ENCODE results near the gene HOXA6. TPM values are rescaled to one million over a fixed set of nuclear protein-coding genes. Genes with fewer than 3 reads are reported as not detected.

The HOXA6 gene
- total and polyA plus RNA-seq, 9 donors = 4.2 to 10.5 (median 5.6) TPM

DNA sequence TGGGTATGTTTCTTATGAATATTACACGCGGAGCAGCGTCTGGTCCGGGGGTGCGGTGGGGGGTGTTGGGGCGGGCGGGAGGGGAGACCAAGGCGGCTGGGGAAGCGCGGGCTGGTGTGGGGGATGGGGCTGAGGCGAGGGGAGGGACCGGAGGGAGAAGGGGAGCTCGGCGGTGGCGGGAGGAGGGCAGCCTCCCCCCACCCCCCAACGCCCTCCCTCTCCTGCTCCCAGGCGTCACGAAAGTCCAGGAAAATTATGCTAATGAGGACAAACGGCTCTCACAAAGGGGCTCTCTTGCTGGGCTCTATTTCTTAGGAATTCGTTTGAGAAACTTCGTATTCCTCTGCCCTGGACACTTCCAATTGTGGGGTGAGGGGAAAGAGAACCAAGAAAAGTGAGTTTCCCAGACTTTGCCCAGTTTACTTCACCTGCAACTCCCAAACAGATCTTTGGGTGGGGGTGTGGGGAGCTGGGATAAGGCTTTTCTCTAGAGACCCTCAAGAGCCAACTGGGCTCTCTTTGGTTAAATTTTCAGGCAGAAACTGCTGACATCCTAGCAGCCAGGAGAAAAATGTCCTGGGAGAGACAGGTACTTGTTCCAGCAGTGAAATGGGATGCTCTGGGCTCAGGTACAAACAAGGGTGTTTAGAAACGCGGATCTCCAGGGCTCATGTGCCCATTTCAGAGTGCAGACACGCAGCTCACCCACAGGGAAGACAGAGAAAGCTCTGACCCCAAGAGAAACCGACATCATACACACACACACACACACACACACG lies 33.4 kb downstream of the HOXA6 start:
- peaks cover 20% of the 10 kb centered on the region for H3K36me3 ChIP-seq (ENCODE audit: control insufficient read depth, insufficient read depth, low read length)
- no peaks in the 10 kb centered on the region for H3K9me3 ChIP-seq (replicated peaks; ENCODE audit: control insufficient read depth, low read depth, low read length)
- H3K4me3 ChIP-seq (ENCODE audit: low read length) = peak overlapping the region; percentile 42
- peak overlapping the region; percentile 90 for H3K27ac ChIP-seq (ENCODE audit: low read length)
- peaks cover 59% of the 10 kb centered on the region for H3K4me1 ChIP-seq (ENCODE audit: control insufficient read depth, insufficient read depth, low read length)
- 0% methylated on average over 1 of the region's 26 CpGs for WGBS (ENCODE audit: insufficient coverage)
- peak; percentile 64 for DNase-seq
- peaks cover 20% of the 10 kb centered on the region for H3K27me3 ChIP-seq (ENCODE audit: control insufficient read depth, insufficient read depth, low read length)

- Histone ChIP-seq H3K27me3 (ENCODE audit: control insufficient read depth, insufficient read depth, low read length) (peaks cover 23% of the 10 kb centered on the region), H3K4me1 (ENCODE audit: control insufficient read depth, insufficient read depth, low read length) (peaks cover 58% of the 10 kb centered on the region)
- peak; percentile 90 for DNase-seq
These were observed 34.3 kb downstream of the HOXA6 start for GRCh38 chr7:27112955-27113949.

DNA sequence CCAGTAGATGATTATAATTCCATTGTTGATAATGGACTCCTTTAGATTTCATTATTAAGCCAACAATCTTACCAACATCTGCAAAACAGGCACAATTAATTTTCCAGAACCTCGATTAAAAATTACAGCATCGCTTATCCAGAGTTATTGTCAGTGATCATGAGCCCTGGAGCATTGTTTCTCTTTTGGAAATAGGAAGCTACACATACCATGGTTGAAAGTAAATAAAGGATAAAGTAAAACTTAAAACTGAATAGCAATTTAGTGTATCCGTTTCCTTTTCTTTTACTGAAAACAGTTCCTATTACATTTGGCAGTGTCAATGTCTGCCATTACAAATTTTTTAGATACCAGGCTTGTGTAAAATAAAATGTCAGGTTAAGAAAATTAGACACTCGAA lies 35.2 kb downstream of the HOXA6 start:
- peaks cover 29% of the 10 kb centered on the region for H3K27me3 ChIP-seq (ENCODE audit: control insufficient read depth, insufficient read depth, low read length)
- H3K4me1 ChIP-seq (ENCODE audit: control insufficient read depth, insufficient read depth, low read length) = peaks cover 54% of the 10 kb centered on the region
- WGBS (ENCODE audit: insufficient coverage) = no CpG with 5 or more reads among the region's 4 CpGs
- no peak overlapping the region for H3K4me3 ChIP-seq (ENCODE audit: low read length)
- no peaks in the 10 kb centered on the region for H3K9me3 ChIP-seq (replicated peaks; ENCODE audit: control insufficient read depth, low read depth, low read length)
- H3K36me3 ChIP-seq (ENCODE audit: control insufficient read depth, insufficient read depth, low read length) = peaks cover 23% of the 10 kb centered on the region
- DNase-seq = no peak
- H3K27ac ChIP-seq (ENCODE audit: low read length) = peak overlapping the region; percentile 94

More at GRCh38 chr7:27112955-27113949, 34.3 kb downstream of the HOXA6 start:
- no peaks in the 10 kb centered on the region for H3K9me3 ChIP-seq (replicated peaks; ENCODE audit: control insufficient read depth, low read depth, low read length)
- H3K27ac ChIP-seq (ENCODE audit: low read length) = peak overlapping the region; percentile 94
- peak overlapping the region; percentile 42 for H3K4me3 ChIP-seq (ENCODE audit: low read length)
- peaks cover 21% of the 10 kb centered on the region for H3K36me3 ChIP-seq (ENCODE audit: control insufficient read depth, insufficient read depth, low read length)
- 22% methylated on average over 21 of the region's 57 CpGs for WGBS (ENCODE audit: insufficient coverage)

- H3K36me3 ChIP-seq (ENCODE audit: control insufficient read depth, insufficient read depth, low read length) = peaks cover 18% of the 10 kb centered on the region
- DNase-seq = no peak
- H3K27me3 ChIP-seq (ENCODE audit: control insufficient read depth, insufficient read depth, low read length) = peaks cover 29% of the 10 kb centered on the region
- H3K27ac ChIP-seq (ENCODE audit: low read length) = peak overlapping the region; percentile 94
- no CpG with 5 or more reads among the region's 4 CpGs for WGBS (ENCODE audit: insufficient coverage)
- no peak overlapping the region for H3K4me3 ChIP-seq (ENCODE audit: low read length)
- H3K9me3 ChIP-seq (replicated peaks; ENCODE audit: control insufficient read depth, low read depth, low read length) = no peaks in the 10 kb centered on the region
- H3K4me1 ChIP-seq (ENCODE audit: control insufficient read depth, insufficient read depth, low read length) = peaks cover 48% of the 10 kb centered on the region
These were observed 35.8 kb downstream of the HOXA6 start for GRCh38 chr7:27111751-27112277.

- 57% methylated on average over 1 of the region's 6 CpGs for WGBS (ENCODE audit: insufficient coverage)
- peaks cover 31% of the 10 kb centered on the region for H3K27me3 ChIP-seq (ENCODE audit: control insufficient read depth, insufficient read depth, low read length)
- DNase-seq = peak; percentile 62
These were observed 36.4 kb downstream of the HOXA6 start for GRCh38 chr7:27111042-27111750.

DNA sequence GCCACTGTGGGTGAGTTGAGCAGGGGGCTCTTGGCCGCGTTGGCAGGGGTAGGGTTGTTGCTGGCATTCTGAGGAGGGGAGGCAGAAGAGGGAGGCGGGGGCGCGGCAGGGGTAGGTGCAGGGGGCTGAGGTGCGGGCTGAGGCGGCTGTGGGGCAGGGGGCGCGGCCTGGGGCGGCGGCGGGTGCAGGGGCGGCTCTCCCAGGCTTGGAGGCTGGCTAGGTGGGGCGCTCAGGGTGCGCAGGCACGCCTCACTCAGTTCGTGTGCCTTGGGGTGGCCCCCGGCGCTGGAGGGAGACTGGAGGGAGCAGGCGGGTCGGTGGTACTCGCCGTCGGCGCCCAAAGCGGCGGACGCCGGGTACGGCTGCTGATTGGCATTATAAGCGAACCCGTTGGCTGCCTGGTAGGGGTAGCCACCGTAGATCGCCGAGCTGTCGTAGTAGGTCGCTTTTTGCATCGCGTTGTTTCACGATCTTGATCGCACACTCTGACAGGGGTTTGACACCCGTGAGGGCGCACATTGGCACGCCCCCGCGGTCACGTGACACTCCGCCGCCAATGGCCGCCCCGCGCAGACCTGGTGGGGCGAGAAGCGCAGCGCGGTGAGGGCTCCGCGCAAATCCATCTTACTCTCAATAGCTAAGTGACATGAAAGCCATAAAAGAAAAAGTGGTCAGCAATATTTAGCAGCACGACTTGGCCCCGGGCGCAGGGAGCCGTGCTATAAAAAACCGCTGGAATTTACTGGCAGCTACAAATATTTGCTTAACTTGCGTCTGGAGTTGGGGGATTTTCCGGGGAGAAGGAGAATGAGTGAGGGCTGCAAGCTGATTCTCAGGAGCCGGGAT lies 37.2 kb downstream of the HOXA6 start:
- Histone ChIP-seq H3K27ac (ENCODE audit: low read length) (peak overlapping the region; percentile 94), H3K4me3 (ENCODE audit: low read length) (no peak overlapping the region), H3K4me1 (ENCODE audit: control insufficient read depth, insufficient read depth, low read length) (peaks cover 53% of the 10 kb centered on the region), H3K9me3 (replicated peaks; ENCODE audit: control insufficient read depth, low read depth, low read length) (no peaks in the 10 kb centered on the region), H3K27me3 (ENCODE audit: control insufficient read depth, insufficient read depth, low read length) (peaks cover 35% of the 10 kb centered on the region), H3K36me3 (ENCODE audit: control insufficient read depth, insufficient read depth, low read length) (peaks cover 14% of the 10 kb centered on the region)
- DNase-seq = peak; percentile 80
- WGBS (ENCODE audit: insufficient coverage) = 42% methylated on average over 58 of the region's 66 CpGs

More at GRCh38 chr7:27111042-27111750, 36.4 kb downstream of the HOXA6 start:
- H3K36me3 ChIP-seq (ENCODE audit: control insufficient read depth, insufficient read depth, low read length) = peaks cover 18% of the 10 kb centered on the region
- H3K4me1 ChIP-seq (ENCODE audit: control insufficient read depth, insufficient read depth, low read length) = peaks cover 51% of the 10 kb centered on the region
- H3K4me3 ChIP-seq (ENCODE audit: low read length) = no peak overlapping the region
- no peaks in the 10 kb centered on the region for H3K9me3 ChIP-seq (replicated peaks; ENCODE audit: control insufficient read depth, low read depth, low read length)
- H3K27ac ChIP-seq (ENCODE audit: low read length) = peak overlapping the region; percentile 94

GRCh38 chr7:27109466-27110185 lies 37.9 kb downstream of the HOXA6 start:
- peaks cover 39% of the 10 kb centered on the region for H3K27me3 ChIP-seq (ENCODE audit: control insufficient read depth, insufficient read depth, low read length)
- peaks cover 49% of the 10 kb centered on the region for H3K4me1 ChIP-seq (ENCODE audit: control insufficient read depth, insufficient read depth, low read length)
- no peaks in the 10 kb centered on the region for H3K9me3 ChIP-seq (replicated peaks; ENCODE audit: control insufficient read depth, low read depth, low read length)
- no peak overlapping the region for H3K4me3 ChIP-seq (ENCODE audit: low read length)
- H3K27ac ChIP-seq (ENCODE audit: low read length) = peak overlapping the region; percentile 38
- peak; percentile 87 for DNase-seq
- peaks cover 13% of the 10 kb centered on the region for H3K36me3 ChIP-seq (ENCODE audit: control insufficient read depth, insufficient read depth, low read length)
- 73% methylated on average over 2 of the region's 4 CpGs for WGBS (ENCODE audit: insufficient coverage)

DNA sequence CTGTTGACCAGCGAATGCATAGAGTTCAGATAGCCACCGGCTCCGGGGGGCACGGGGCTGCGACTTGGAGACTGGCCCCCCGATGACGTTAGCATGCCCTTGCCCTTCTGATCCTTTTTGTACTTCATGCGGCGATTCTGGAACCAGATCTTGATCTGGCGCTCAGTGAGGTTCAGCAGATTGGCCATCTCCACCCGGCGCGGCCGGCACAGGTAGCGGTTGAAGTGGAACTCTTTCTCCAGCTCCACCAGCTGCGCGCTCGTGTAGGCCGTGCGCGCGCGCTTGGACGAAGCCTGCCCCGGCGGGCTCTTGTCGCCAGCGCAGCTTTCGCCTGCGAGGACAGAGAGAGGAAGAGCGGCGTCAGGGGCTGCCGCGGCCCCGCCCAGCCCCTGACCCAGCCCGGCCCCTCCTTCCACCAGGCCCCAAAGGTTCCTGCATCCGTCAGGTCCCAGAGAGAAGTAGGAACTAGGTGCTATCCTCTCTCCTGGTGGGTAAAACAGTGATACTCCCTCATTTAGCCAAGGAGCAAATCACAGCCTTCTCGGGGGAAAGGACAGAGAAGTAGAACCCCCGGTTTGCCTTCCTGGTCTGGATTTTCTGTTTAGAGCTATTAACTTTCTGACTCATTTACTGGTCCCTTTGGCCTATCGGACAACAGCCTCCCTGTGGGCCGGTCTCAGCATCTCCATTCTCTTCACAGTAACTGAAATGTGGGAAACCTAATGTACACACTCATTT lies 39.0 kb downstream of the HOXA6 start:
- WGBS (ENCODE audit: insufficient coverage) = 66% methylated on average over 28 of the region's 41 CpGs
- H3K4me3 ChIP-seq (ENCODE audit: low read length) = no peak overlapping the region
- H3K4me1 ChIP-seq (ENCODE audit: control insufficient read depth, insufficient read depth, low read length) = peaks cover 48% of the 10 kb centered on the region
- H3K27ac ChIP-seq (ENCODE audit: low read length) = peak overlapping the region; percentile 60
- H3K27me3 ChIP-seq (ENCODE audit: control insufficient read depth, insufficient read depth, low read length) = peaks cover 44% of the 10 kb centered on the region
- H3K9me3 ChIP-seq (replicated peaks; ENCODE audit: control insufficient read depth, low read depth, low read length) = no peaks in the 10 kb centered on the region
- H3K36me3 ChIP-seq (ENCODE audit: control insufficient read depth, insufficient read depth, low read length) = peaks cover 14% of the 10 kb centered on the region
- DNase-seq = no peak
